ENCODE results near the gene RNF149. TPM values are rescaled to one million over a fixed set of nuclear protein-coding genes. Genes with fewer than 3 reads are reported as not detected.

The RNF149 gene
- total and polyA plus RNA-seq, 2 donors (not counting 3 experiments of a cell fraction or from before 2014, with no cell fraction given) = 31.3 to 66.6 TPM

Small RNA genes within 50 kb of the gene (microRNA-seq; reads per million reads assigned to microRNA genes)
- not detected for gene MIR5696 (ENCODE audit: borderline number of aligned reads, borderline replicate concordance)

Small RNA genes within 50 kb of the gene (small RNA-seq; reads per million reads assigned to genes)
- gene MIR5696 (ENCODE audit: insufficient read depth, insufficient read length, low read depth, low replicate concordance) = not detected
- gene SNORD89 (ENCODE audit: insufficient read depth, insufficient read length, low read depth, low replicate concordance) = 29.1 reads per million, percentile 86 among the genes with 10 or more reads in this experiment

Other genes with a start within 250 kb of the RNF149 start
- 30.6 and 32.1 TPM in 2 replicates for gene TBC1D8, start 157.3 kb downstream of the RNF149 start, total RNA-seq
- gene TBC1D8, start 157.3 kb downstream of the RNF149 start, polyA plus RNA-seq = 26.0 and 28.5 TPM in 2 replicates
- gene CNOT11, start 55.8 kb downstream of the RNF149 start, total RNA-seq = 44.3 and 47.7 TPM in 2 replicates
- gene CNOT11, start 55.8 kb downstream of the RNF149 start, polyA plus RNA-seq = 34.6 and 40.5 TPM in 2 replicates
- 0.88 and 2.0 TPM in 2 replicates for gene CREG2, start 78.8 kb upstream of the RNF149 start, total RNA-seq
- gene CREG2, start 78.8 kb upstream of the RNF149 start, polyA plus RNA-seq = 0.48 and 0.67 TPM in 2 replicates
- gene RFX8, start 166.4 kb upstream of the RNF149 start, total RNA-seq = 0.46 and 1.00 TPM in 2 replicates
- gene RFX8, start 166.4 kb upstream of the RNF149 start, polyA plus RNA-seq = 0.16 and 0.21 TPM in 2 replicates

Measured in endothelial cell of umbilical vein (primary cell).